Heart left ventricle (tissue), 16 donors: Measurements from ENCODE around the gene CEACAM16. TPM values are rescaled to one million over a fixed set of nuclear protein-coding genes. Genes with fewer than 3 reads are reported as not detected.

Source experiments
- ATAC-seq, 4 donors: fragments of 200-7000 bp; cut with Tn5 transposase; one replicate each; pipeline ENCODE4 v1.9.1; 2020 to 2022; ENCODE audit warnings: moderate library complexity in 4 of 4, mild to moderate bottlenecking in 3 of 4, moderate number of reproducible peaks in 1 of 4
- DNase-seq, 5 donors: peaks; one replicate each; pipeline ENCODE4 v3.0.0-alpha.2; 2020
- H3K27ac ChIP-seq, 12 donors: fragments of 200-600 bp; sonication (generic) in 4 of 12; one replicate each; pipeline versions ENCODE4 v1.5.0 to v1.8.0; 2016 to 2022; ENCODE audit warnings: mild to moderate bottlenecking in 2 of 12
- H3K27me3 ChIP-seq, 9 donors: fragments of 200-600 bp; sonication (generic) in 2 of 9; one replicate each; pipeline versions ENCODE4 v1.5.1 to v1.8.0; 2016 to 2022; ENCODE audit warnings: mild to moderate bottlenecking in 3 of 9
- H3K36me3 ChIP-seq, 9 donors: fragments of 200-600 bp; sonication (generic) in 2 of 9; one replicate each; pipeline versions ENCODE4 v1.5.0 to v1.8.0; 2018 to 2022; ENCODE audit warnings: mild to moderate bottlenecking in 2 of 9
- H3K4me1 ChIP-seq, 12 donors: fragments of 200-600 bp; sonication (generic) in 4 of 12; one replicate each; pipeline versions ENCODE4 v1.5.0 to v1.8.0; 2016 to 2022; ENCODE audit warnings: mild to moderate bottlenecking in 3 of 12
- H3K4me3 ChIP-seq, 12 donors: fragments of 200-600 bp; sonication (generic) in 4 of 12; one replicate each; pipeline versions ENCODE4 v1.5.0 to v1.8.0; 2017 to 2022; ENCODE audit warnings: mild to moderate bottlenecking in 9 of 12, moderate library complexity in 4 of 12
- H3K9me3 ChIP-seq, 12 donors: fragments of 200-600 bp; sonication (generic) in 4 of 12; one replicate each; pipeline versions ENCODE4 v1.5.0 to v1.8.0; 2016 to 2022; ENCODE audit warnings: mild to moderate bottlenecking in 1 of 12
- CTCF ChIP-seq, 12 donors: fragments of 200-600 bp; sonication (generic) in 4 of 12; IDR thresholded peaks; one replicate each; pipeline versions ENCODE4 v1.5.0 to v1.8.0; 2018 to 2022; ENCODE audit warnings: antibody characterized with exemption in 12 of 12, mild to moderate bottlenecking in 5 of 12
- POLR2A ChIP-seq, 2 donors: fragments of 450-650 bp; IDR thresholded peaks; one replicate each; pipeline ENCODE4 v1.6.1; 2017; ENCODE audit warnings: antibody characterized with exemption in 2 of 2, mild to moderate bottlenecking in 2 of 2, moderate library complexity in 2 of 2
- WGBS, 4 donors: extraction: QIAGEN DNeasy Blood & Tissue Kit in 2 of 4; methylation state at CpG; one replicate each; pipeline versions ENCODE4 v1.1.5 to v1.1.7; 2013 to 2018; 5-methylcytosine and 5-hydroxymethylcytosine counted together
- intact Hi-C, 10 donors: fragments of 100-400 bp; cut with DNase I; formaldehyde crosslinking; loops; one replicate each; pipeline versions ENCODE4 v1.11.1 to v1.14.2; 2022
- polyA plus RNA-seq, 2 donors: library from polyadenylated mRNA; stranded (reverse); fragments of 200-250 nt; gene quantifications; one replicate each; pipeline ENCODE4 v1.2.3, GENCODE V29; 2013
- total RNA-seq, 9 donors: library from RNA; depleted of rRNA in 2 of 9; stranded (reverse); fragments of >200 nt in 2 of 9; fragmentation: NEBNext Ultra II Directional in 3 of 9; extraction: Animal tissue kit (Norgen Biotek cat#: 25700) in 3 of 9; gene quantifications; one replicate each; pipeline versions ENCODE4 v1.1.0 to v1.2.4, GENCODE V29; 2016 to 2023
- donor health status: ischemic (EF 13 %, LVEDD 7.1; RV severe dilation, severe dysfunction).
- donor health status: healthy with polysubstance abuse.
- donor health status: DM: no; HTN: yes; CAD: no.
- donor health status: DM: no; HTN: no; CAD: no.
- donor health status: ischemic (EF 25% LVEDD 6.9; RV normal size, moderate dysfunction).
- donor health status: ischemic (EF 25% LVEDD 5.7; RV mildly dilated, moderate dysfunction).
- donor health status: healthy.
- donor health status: DM: yes; HTN: yes; CAD: no.
- donor health status: ischemic (EF 35%, LVEDD 5.7; RV mildly dilated, moderate dysfunction).
- donor health status: nonischemic (EF 11% LVEDD 7.7; RV severe dilation, severe dysfunction).
- donor health status: DM: yes; HTN: yes; CAD: no.
- donor health status: PGD.
- donor health status: ischemic (EF 29% LVEDD 5.4; RV normal size, mild dysfunction).
- donor health status: nonischemic (EF 23%, LVEDD 6.1; RV moderate dilation, normal function).

The CEACAM16 gene
- total and polyA plus RNA-seq, 11 donors = not detected

- no peak overlapping the region for H3K27ac ChIP-seq
- no peak overlapping the region for H3K4me3 ChIP-seq
- no peaks in the 10 kb centered on the region for H3K36me3 ChIP-seq
- intact Hi-C loops = no loop called here
- H3K9me3 ChIP-seq = no peaks in the 10 kb centered on the region
- ATAC-seq (no peak), DNase-seq (no peak)
- no peaks in the 10 kb centered on the region for H3K4me1 ChIP-seq
- no peak for TF ChIP-seq CTCF (IDR thresholded peaks at IDR 0.05)
- no peak for TF ChIP-seq POLR2A (IDR thresholded peaks at IDR 0.05)
- 90 to 95% (median 93%) methylated on average over 1 of the region's 1 CpG for WGBS, 4 donors
- H3K27me3 ChIP-seq = no peaks in the 10 kb centered on the region
These were observed 6.0 kb downstream of the CEACAM16 start for GRCh38 chr19:44704982-44705381.

DNA sequence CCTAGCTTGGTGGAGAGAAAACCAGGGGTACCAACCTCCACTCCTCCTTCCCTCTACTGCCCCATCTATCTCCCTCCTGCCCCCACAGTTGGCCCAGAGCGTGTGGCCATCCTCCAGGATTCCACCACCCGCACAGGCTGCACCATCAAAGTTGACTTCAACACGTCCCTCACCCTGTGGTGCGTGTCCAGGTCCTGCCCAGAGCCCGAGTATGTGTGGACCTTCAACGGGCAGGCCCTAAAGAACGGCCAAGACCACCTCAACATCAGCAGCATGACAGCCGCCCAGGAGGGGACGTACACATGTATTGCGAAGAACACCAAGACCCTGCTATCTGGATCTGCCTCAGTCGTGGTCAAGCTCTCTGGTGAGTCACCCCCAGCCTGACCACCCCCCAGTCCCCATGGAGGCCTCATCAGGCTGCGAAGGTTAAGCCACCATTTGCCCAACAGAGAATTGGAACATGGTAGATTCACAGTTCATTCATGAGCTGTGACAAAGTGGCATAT is 6.6 kb downstream of the CEACAM16 start:
- ATAC-seq = no peak

GRCh38 chr19:44706506-44707236 is 7.7 kb downstream of the CEACAM16 start:
- intact Hi-C loops = no loop called here
- ATAC-seq (no peak), DNase-seq (no peak)
- H3K4me3 ChIP-seq = no peak overlapping the region
- no peak overlapping the region for H3K27ac ChIP-seq
- H3K27me3 ChIP-seq = no peaks in the 10 kb centered on the region
- 88 to 92% (median 89%) methylated on average over 6 of the region's 6 CpGs for WGBS, 4 donors
- peaks cover 0 to 4% (median 0%) of the 10 kb centered on the region in 12 donors for H3K4me1 ChIP-seq
- H3K36me3 ChIP-seq = no peaks in the 10 kb centered on the region
- H3K9me3 ChIP-seq = no peaks in the 10 kb centered on the region
- TF ChIP-seq CTCF (IDR thresholded peaks at IDR 0.05) = no peak
- no peak for TF ChIP-seq POLR2A (IDR thresholded peaks at IDR 0.05)

More for the DNA sequence above, 6.6 kb downstream of the CEACAM16 start:
- no peak for DNase-seq
- H3K9me3 ChIP-seq = no peaks in the 10 kb centered on the region
- H3K4me1 ChIP-seq = peaks cover 0 to 1% (median 0%) of the 10 kb centered on the region in 12 donors
- TF ChIP-seq POLR2A (IDR thresholded peaks at IDR 0.05) (no peak), CTCF (IDR thresholded peaks at IDR 0.05) (no peak)
- no peak overlapping the region for H3K4me3 ChIP-seq
- 94 to 96% (median 95%) methylated on average over 8 to 12 of the region's 12 CpGs for WGBS, 4 donors
- intact Hi-C loops = no loop called here
- H3K27me3 ChIP-seq = no peaks in the 10 kb centered on the region
- no peaks in the 10 kb centered on the region for H3K36me3 ChIP-seq
- no peak overlapping the region for H3K27ac ChIP-seq

- DNase-seq = no peak
- Histone ChIP-seq H3K9me3 (no peaks in the 10 kb centered on the region), H3K27ac (no peak overlapping the region), H3K36me3 (no peaks in the 10 kb centered on the region), H3K4me1 (peaks cover 0 to 4% (median 0%) of the 10 kb centered on the region in 12 donors), H3K27me3 (no peaks in the 10 kb centered on the region), H3K4me3 (no peak overlapping the region)
- no peak for ATAC-seq
- WGBS, 4 donors = 89 to 100% (median 95%) methylated on average over 1 to 20 of the region's 20 CpGs
- TF ChIP-seq POLR2A (IDR thresholded peaks at IDR 0.05) (no peak), CTCF (IDR thresholded peaks at IDR 0.05) (no peak)
- intact Hi-C loops = no loop called here
These were observed 8.8 kb downstream of the CEACAM16 start for GRCh38 chr19:44707794-44708193.
